Hematopoietic multipotent progenitor cell treated with erythropoietin and hydrocortisone succinate and interleukin-3 and kit ligand, for 6 days (in vitro differentiated cells): ENCODE measurements around the gene ZNF576.
"Not testable (repeated sequence)": the region's sequence is repeated elsewhere in the genome, so short reads cannot be mapped to it uniquely, and the experiment has no call there.

Experiments
- DNase-seq: peaks from one replicate; pipeline ENCODE4 v3.0.0-alpha.2; 2015

The ZNF576 gene

DNA sequence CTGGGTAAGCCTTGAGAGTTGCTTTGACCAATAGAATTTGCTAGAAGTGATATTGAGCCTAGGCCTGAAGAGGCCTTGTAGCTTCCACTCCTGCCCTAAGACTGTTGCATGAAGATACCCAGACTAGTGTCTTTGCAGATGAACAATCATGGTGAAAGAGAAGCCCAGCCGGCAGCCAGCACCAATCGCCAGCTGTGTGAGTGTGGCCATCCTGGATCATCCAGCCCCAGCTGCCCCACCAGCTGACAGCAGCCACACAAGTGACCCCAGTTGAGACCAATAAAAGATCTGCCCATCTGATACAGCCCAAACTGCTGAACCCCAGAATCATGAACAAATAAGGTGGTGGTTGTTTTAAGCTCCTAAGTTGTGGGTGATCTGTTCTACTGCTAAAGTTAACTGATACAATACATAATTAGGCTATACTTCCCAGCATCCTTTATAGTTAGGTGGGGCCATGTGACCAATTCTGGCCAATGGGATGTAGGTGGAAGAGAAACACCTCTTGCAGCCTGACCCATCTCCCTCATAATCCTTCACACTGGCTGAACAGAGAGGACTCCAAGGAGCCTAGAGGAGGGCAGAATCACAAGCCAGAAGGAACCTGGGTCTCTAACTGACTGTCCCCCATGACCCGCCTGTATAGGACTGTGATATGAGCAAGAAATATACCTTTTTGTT, 32.4 kb downstream of the ZNF576 start:
- no peak for DNase-seq

- DNase-seq: no peak
Measured at GRCh38 chr19:43631491-43631890, 35.1 kb downstream of the ZNF576 start.

DNA sequence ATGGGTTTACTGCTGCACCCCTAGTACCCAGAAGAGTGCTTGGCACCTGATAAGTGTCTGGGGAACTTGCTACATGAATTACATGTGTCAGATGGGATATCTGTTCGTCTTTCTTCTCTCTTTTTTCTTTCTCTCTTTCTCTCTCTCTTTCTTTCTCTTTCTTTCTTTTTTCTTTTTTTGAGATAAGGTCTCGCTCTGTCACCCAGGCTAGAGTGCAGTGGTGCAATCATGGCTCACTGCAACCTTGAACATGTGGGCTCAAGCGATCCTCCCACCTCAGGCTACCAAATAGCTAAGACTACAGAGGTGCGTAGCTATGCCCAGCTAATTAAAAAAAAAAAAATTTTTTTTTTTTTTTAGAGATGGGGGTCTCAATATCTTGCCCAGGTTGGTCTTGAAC, 37.1 kb downstream of the ZNF576 start:
- no peak for DNase-seq

DNA sequence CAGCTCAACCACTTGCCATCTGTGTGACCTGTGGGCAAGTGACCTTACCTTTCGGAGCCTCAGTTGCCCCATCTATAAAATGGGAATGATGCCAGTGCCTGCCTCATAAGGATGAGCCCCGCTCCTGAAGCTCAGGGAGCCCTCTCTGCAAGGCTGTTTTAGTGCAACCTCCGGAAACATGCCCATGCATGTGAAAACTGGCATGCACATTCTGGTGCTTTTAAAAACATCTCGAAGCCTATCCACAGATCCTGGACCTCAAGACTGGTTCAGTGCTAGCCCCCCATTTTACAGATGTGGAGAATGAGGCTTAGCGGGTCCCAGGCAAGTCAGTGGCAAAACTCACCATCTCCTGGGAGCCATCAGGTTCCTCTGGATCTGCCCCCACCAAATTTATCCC, 37.7 kb downstream of the ZNF576 start:
- DNase-seq: no peak

- no peak for DNase-seq
Measured at GRCh38 chr19:43634506-43634871, 38.1 kb downstream of the ZNF576 start.

- no peak for DNase-seq
Measured at GRCh38 chr19:43634872-43635560, 38.6 kb downstream of the ZNF576 start.

DNA sequence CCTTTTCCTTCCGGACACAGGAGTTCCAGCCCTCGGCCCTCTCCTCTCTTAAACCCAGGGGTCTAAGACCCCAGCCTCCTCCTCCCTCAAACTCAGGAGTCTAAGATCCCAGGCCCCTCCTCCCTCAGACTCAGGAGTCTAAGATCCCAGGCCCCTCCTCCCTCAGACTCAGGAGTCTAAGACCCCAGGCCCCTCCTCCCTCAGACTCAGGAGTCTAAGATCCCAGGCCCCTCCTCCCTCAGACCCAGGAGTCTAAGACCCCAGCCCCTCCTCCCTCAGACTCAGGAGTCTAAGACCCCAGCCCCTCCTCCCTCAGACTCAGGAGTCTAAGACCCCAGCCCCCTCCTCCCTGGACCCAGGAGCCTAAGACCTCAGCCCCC, 39.2 kb downstream of the ZNF576 start:
- DNase-seq: not testable (repeated sequence)

GRCh38 chr19:43636121-43636683, 39.8 kb downstream of the ZNF576 start:
- DNase-seq: no peak

GRCh38 chr19:43638214-43638994, 42.0 kb downstream of the ZNF576 start:
- no peak for DNase-seq

DNA sequence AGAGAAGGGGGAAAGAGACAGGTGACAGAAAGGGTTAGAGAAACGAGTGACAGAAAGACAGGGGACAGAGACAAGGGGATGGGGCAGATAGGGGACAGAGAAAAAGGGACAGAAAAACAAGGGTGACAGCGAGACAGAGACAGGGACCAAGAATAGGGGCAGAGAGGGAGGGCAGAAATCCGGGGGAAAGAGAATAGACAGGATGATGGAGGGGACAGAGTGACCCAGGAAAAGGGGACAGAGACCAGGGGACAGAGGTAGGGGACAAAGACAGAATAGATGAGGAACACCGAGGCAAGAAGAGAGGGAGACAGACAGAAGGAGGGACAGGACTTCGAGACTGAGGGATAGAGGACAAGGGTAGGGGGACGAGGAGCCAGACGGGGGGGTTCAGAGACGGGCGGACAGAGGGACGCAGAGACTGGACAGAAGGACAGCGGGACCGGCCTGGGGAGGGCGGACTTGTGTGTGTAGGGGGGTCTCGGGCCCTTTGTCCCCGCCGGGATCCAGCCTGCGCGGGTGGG, 42.7 kb downstream of the ZNF576 start:
- no peak for DNase-seq

DNA sequence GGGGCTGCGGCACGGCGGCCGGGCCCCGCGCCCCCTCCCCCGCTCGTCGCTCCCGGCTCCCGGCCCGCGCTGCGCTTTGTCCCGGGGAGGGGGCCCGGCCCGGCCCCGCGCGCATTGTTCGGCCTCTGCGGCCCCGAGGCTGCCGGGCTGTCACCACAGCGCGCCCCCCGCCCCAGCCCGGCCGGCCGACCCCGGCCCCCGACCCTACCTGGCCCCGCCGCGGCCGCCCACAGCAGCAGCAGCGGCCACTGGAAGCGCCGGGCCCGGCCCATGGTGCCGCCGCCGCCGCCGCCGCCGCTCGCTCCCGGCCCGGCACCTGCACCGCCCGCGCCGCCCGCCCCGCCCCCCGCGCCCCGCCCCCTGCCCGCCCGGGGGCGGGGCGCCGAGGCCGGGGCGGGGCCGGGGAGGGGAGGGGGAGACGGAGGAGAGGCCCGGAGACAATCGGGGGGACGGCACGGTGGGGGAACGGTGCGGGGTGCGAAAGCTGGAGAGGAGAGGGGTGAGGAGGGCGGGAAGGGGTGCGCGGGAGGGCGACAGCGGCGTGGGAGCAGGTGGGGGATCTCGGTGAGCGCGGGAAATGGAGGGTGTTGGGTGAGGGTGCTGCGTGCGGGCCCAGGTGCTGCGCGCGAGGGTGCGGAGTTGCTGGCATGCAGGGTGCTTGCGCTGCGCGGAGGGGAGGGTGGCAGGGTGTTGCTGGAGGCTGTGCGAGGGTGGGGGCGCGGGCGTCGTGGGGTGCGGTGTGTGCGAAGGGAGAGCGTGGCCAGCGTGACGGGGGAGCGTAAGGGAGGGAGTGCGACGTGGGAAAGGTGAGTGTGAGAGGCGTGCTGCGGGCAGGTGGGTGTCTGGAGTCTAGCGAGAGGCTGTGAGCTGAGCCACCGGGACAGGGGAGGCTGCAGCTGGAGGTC, 43.4 kb downstream of the ZNF576 start, which contains the start of gene CADM4:
TSS of gene CADM4 (minus strand) at position 332 of the 905 bp plus-strand sequence. CDS start at position 272, 60 bp downstream.
- DNase-seq: peak; percentile 35

DNA sequence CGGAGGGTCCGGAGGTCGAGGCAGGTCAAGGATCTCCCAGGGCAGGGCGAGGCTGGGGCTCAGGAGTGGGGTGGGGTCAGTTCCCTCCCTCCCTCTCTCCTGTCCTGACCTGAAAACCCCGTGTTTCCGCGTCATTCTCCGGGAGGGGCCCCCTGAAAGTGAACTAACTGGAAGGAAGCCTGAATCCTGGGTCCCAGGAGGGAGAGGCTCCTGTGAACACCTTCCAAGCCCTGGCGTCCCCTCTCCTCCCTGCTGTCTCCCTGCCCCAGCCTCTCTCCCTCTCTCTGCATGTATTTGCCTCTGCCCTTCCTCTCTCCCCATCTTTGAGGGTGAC, 44.0 kb downstream of the ZNF576 start:
- no peak for DNase-seq

- DNase-seq: no peak
Measured at GRCh38 chr19:43641333-43641732, 44.9 kb downstream of the ZNF576 start.

DNA sequence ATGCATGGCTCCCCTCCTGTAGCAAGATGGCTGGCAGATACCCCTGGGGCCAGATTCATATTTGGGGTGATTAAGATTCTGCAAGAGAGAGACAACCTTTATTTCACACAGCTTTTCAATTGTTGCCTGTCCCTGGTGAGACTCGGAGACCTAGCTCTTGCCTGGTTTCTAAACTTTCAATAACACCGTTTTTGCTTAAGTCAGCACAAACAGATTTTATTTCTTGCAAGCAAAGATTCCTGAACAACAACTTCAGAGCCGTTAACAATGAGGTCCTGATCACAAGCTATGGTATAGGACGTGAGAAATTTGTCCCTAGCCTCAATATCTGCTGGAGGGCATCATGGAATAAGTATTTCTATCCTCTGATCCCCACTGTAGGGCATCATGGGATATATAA, 46.1 kb downstream of the ZNF576 start:
- DNase-seq: no peak

GRCh38 chr19:43643326-43643725, 46.9 kb downstream of the ZNF576 start:
- DNase-seq: no peak

DNA sequence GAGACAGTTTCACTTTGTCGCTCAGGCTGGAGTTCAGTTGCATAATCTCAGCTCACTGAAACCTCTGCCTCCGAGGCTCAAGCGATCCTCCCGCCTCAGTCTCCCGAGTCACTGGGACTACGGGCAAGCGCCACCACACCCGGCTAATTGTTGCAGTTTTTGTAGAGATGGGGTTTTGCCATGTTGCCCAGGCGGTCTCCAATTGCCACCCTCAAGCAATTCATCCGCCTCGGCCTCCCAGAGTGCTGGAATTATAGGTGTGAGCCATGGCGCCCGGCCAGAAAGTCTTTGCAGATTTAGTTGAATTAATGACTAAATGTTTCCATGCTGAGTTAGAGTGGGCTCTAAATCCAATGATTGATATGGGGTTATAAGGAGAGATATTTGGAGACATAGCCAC, 47.8 kb downstream of the ZNF576 start:
- no peak for DNase-seq

GRCh38 chr19:43648633-43649032, 52.2 kb downstream of the ZNF576 start:
- no peak for DNase-seq

- no peak for DNase-seq
Measured at GRCh38 chr19:43649514-43649913, 53.1 kb downstream of the ZNF576 start.

GRCh38 chr19:43650276-43650675, 53.9 kb downstream of the ZNF576 start:
- not testable (repeated sequence) for DNase-seq
